ENCODE measurements around the gene MRPL12. TPM values are rescaled to one million over a fixed set of nuclear protein-coding genes. Genes with fewer than 3 reads are reported as not detected.

The MRPL12 gene
- total and polyA plus RNA-seq, 9 of the 15 experiments (the other 6 are each of a cell fraction or from before 2014, with no cell fraction given): 0.94 to 338 (median 100) TPM

DNA sequence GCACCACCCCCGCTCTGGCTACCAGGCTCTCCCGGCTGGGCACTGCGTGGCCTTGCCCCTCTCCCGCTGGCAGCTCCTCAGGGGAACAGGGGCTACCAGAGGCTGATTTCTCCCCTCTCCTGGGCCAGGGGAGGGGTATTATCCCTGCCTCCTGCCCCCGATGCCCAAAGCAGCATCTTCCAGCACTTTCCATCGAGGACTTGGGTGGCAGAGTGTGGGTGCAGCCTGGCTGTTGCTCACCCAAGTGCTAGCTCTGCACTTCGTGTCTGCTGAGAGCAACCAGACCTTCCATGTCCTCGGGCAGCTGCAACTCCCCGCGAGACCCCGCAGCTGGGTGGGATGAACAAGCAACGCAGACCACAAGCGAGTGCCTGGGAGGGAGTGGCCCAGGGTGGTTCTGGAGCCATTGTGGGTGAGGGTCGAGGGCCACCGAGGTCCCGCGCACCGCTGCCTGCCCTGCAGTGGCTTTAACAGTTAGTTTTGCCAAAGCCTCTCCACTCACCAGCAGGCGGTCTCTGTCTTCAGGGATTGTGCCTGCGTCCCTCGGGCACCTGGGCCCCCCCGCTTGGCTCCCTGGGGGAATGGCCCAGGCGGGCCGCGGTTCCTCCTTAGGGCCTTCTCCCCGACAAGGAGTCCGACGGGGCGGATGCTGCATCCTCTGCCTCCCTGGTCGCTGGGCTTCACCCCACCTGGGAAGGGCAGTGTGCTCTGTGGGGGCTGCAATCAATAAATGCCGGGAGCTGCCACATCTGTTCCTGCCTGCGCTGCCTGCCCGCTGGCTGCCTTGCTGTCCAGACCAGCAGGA is 17.3 kb downstream of the MRPL12 start:
- ATAC-seq (no peak), DNase-seq (ENCODE audit: extremely low read depth in 1 of 4, low spot score in 3 of 4) (no peak), FAIRE-seq (no peak)
- BruUV-seq (replicated peaks): TSS peak; percentile 41
- Histone ChIP-seq H3K79me2 (ENCODE audit: control insufficient read depth, insufficient read depth, low read length) (peaks cover 2% of the 10 kb centered on the region; the same call in 1 of the 3 replicates), H2AFZ (ENCODE audit: low read depth, low read length) (no peak overlapping the region), H3K4me2 (ENCODE audit: insufficient read depth, low read length) (no peak overlapping the region), H3K9me1 (ENCODE audit: control insufficient read depth, insufficient read depth, low read length) (no peaks in the 10 kb centered on the region), H3K9me3 (replicated peaks; ENCODE audit: control insufficient read depth, insufficient read depth, low read depth, low read length) (no peaks in the 10 kb centered on the region), H3K4me3 (no peak overlapping the region), H3K4me1 (replicated peaks in 1 of 2; ENCODE audit: control insufficient read depth in 2 of 2, insufficient read depth in 2 of 2, low read length in 2 of 2) (peaks cover 19 to 68% of the 10 kb centered on the region in 2 experiments), H3K27ac (ENCODE audit: extremely low read depth, low read depth, low read length) (no peak overlapping the region), H3K9ac (ENCODE audit: insufficient read depth in 1 of 2, low read depth in 2 of 2, low read length in 2 of 2) (peak overlapping the region in 1 of 2 experiments; percentile 77; a peak in 2 of 4 replicates), H4K20me1 (replicated peaks; ENCODE audit: control insufficient read depth, insufficient read depth, low read length) (no peaks in the 10 kb centered on the region; the same call in 1 of the 2 replicates), H3K27me3 (ENCODE audit: control insufficient read depth in 2 of 2, insufficient read depth in 2 of 2, low read length in 2 of 2) (no peaks in the 10 kb centered on the region), H3K36me3 (ENCODE audit: control insufficient read depth, insufficient read depth, low read length) (peaks cover 45% of the 10 kb centered on the region; the same call in 1 of the 3 replicates)
- peak; percentile 53 for TF ChIP-seq RBFOX2 (IDR thresholded peaks at IDR 0.05; ENCODE audit: low read depth, low read length)
- no peak for TF ChIP-seq PPARD (CRISPR knock-in tag; IDR thresholded peaks at IDR 0.05)
- peak; percentile 58 for TF ChIP-seq POLR2G (IDR thresholded peaks at IDR 0.05; ENCODE audit: low read depth, low read length)
- no peak for TF ChIP-seq MEIS2 (IDR thresholded peaks at IDR 0.05; ENCODE audit: partially characterized antibody)
- CTCF ChIA-PET (ENCODE audit: low intra/inter-chr PET ratio): no interaction called here
- POLR2A ChIA-PET: interaction anchor here (0.9 to 5.4 kb wide), 2 partner anchors 7 to 17 kb away, joined by 6 to 59 read pairs; partner anchors contain the start of genes MRPL12 and SLC25A10
- in situ Hi-C loops (cut with MboI) (no loop called here), intact Hi-C loops (cut with micrococcal nuclease) (no loop called here)
- WGBS (ENCODE audit: insufficient coverage, low coverage, missing lambda C conversion rate): 84% methylated on average over 31 of the region's 33 CpGs
